Measurements from ENCODE around the gene EIF2AK3. TPM values are rescaled to one million over a fixed set of nuclear protein-coding genes. Genes with fewer than 3 reads are reported as not detected.
A peak's percentile ranks its signal among the peaks of the same experiment; 100 is the strongest.

The EIF2AK3 gene
- total RNA-seq, 1 donor from 2014 or later, result 23.4 TPM

GRCh38 chr2:88601286-88601685 is 26.0 kb downstream of the EIF2AK3 start:
- Histone ChIP-seq H3K27me3 (no peaks in the 10 kb centered on the region), H3K9me3 (no peaks in the 10 kb centered on the region), H3K4me3 (no peak overlapping the region), H3K36me3 (no peaks in the 10 kb centered on the region), H3K27ac (no peak overlapping the region), H3K4me1 (peaks cover 19% of the 10 kb centered on the region)
- intact Hi-C loops (cut with DNase I), result no loop called here
- DNase-seq (no peak), ATAC-seq (no peak)
- TF ChIP-seq CTCF (IDR thresholded peaks at IDR 0.05), result no peak

GRCh38 chr2:88600038-88600465 is 27.2 kb downstream of the EIF2AK3 start:
- peaks cover 19% of the 10 kb centered on the region for H3K4me1 ChIP-seq

GRCh38 chr2:88599527-88599926 is 27.7 kb downstream of the EIF2AK3 start:
- DNase-seq (no peak), ATAC-seq (no peak)
- Histone ChIP-seq H3K27ac (peak overlapping the region; percentile 33), H3K4me3 (no peak overlapping the region), H3K4me1 (peaks cover 19% of the 10 kb centered on the region), H3K27me3 (no peaks in the 10 kb centered on the region), H3K36me3 (no peaks in the 10 kb centered on the region), H3K9me3 (no peaks in the 10 kb centered on the region)
- intact Hi-C loops (cut with DNase I), result no loop called here
- TF ChIP-seq CTCF (IDR thresholded peaks at IDR 0.05), result no peak

More at GRCh38 chr2:88600038-88600465, 27.2 kb downstream of the EIF2AK3 start:
- DNase-seq, result no peak
- intact Hi-C loops (cut with DNase I), result no loop called here
- Histone ChIP-seq H3K9me3 (no peaks in the 10 kb centered on the region), H3K36me3 (no peaks in the 10 kb centered on the region), H3K4me3 (no peak overlapping the region), H3K27me3 (no peaks in the 10 kb centered on the region), H3K27ac (peak overlapping the region; percentile 33)
- TF ChIP-seq CTCF (IDR thresholded peaks at IDR 0.05), result no peak
- ATAC-seq, result peak; percentile 96

GRCh38 chr2:88597168-88597567 is 30.1 kb downstream of the EIF2AK3 start:
- no peaks in the 10 kb centered on the region for H3K9me3 ChIP-seq
- intact Hi-C loops (cut with DNase I), result no loop called here
- H3K27ac ChIP-seq, result no peak overlapping the region

GRCh38 chr2:88596141-88596830 is 31.0 kb downstream of the EIF2AK3 start:
- no peaks in the 10 kb centered on the region for H3K27me3 ChIP-seq
- H3K4me1 ChIP-seq, result peaks cover 18% of the 10 kb centered on the region
- H3K27ac ChIP-seq, result no peak overlapping the region
- H3K4me3 ChIP-seq, result no peak overlapping the region
- no peak for DNase-seq
- no peak for TF ChIP-seq CTCF (IDR thresholded peaks at IDR 0.05)
- ATAC-seq, result no peak
- H3K36me3 ChIP-seq, result peaks cover 23% of the 10 kb centered on the region
- intact Hi-C loops (cut with DNase I), result no loop called here
- no peaks in the 10 kb centered on the region for H3K9me3 ChIP-seq

More at GRCh38 chr2:88597168-88597567, 30.1 kb downstream of the EIF2AK3 start:
- H3K4me3 ChIP-seq, result no peak overlapping the region
- ATAC-seq (no peak), DNase-seq (no peak)
- no peaks in the 10 kb centered on the region for H3K27me3 ChIP-seq
- peaks cover 19% of the 10 kb centered on the region for H3K4me1 ChIP-seq
- TF ChIP-seq CTCF (IDR thresholded peaks at IDR 0.05), result no peak
- H3K36me3 ChIP-seq, result peaks cover 22% of the 10 kb centered on the region

Data from upper lobe of right lung (tissue), 1 donor.